Measurements from ENCODE around the gene MMP2. TPM values are rescaled to one million over a fixed set of nuclear protein-coding genes. Genes with fewer than 3 reads are reported as not detected.

Gene MMP2
- total RNA-seq, 1 experiment from 2014 or later: 0.51 TPM

DNA sequence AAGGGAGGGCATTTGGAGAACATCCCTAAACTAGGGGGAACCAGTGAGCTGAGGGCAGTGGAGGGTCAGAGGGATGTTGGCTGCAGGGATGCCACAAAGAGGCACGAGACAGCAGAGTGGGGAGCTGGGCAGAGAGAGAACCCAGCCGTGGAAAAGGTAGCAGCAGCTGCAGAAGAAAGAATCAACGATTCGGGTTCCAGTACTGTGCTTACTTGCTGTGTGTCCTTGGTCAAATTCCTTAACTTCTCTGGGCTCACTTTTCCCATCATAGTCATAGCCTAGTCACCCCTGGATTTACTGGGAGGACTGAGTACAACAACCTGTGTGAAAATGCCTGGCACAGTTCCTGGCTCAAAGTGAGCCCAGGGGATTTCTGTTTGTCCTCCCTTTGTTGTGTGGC lies 12.8 kb upstream of the MMP2 start:
- no peak for DNase-seq (ENCODE audit: low read depth)
- in situ Hi-C loops (cut with HindIII; ENCODE audit: low pct_unique_long_range_greater_than_20kb, low sequenced_read_pairs): no loop called here

GRCh38 chr16:55467898-55468297 lies 11.1 kb upstream of the MMP2 start:
- no peak for DNase-seq (ENCODE audit: low read depth)
- in situ Hi-C loops (cut with HindIII; ENCODE audit: low pct_unique_long_range_greater_than_20kb, low sequenced_read_pairs): no loop called here

DNA sequence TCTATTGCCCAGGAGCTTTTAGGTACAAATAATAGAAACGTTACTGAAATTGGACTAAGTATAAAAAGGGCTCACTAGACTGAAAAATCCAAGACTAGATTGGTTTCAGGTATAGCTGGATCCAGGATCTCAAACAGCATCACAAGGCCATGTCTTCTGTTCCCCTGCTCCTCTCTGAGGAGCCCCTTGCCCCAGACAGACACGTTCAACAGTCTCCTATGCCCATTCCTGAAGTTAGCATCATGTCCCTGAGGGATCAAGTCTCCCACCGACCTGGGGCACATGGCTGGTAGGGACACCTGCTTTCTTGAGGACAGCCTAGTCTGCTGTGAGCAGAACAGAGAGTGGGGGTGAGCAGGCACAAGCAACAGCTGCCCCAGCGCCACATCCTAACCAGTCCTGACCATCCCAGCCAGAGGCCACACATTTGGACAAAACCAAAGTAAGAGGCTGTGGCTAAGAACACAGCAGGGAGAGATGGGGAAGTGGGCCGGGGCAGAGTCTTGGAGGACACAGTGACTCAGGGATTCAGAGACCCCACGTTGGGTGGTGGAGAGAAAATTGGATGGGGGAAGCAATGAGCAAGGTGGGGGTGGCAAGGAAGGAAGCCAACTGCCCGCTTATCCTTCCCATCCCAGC lies 10.5 kb upstream of the MMP2 start:
- in situ Hi-C loops (cut with HindIII; ENCODE audit: low pct_unique_long_range_greater_than_20kb, low sequenced_read_pairs): no loop called here
- no peak for DNase-seq (ENCODE audit: low read depth)

DNA sequence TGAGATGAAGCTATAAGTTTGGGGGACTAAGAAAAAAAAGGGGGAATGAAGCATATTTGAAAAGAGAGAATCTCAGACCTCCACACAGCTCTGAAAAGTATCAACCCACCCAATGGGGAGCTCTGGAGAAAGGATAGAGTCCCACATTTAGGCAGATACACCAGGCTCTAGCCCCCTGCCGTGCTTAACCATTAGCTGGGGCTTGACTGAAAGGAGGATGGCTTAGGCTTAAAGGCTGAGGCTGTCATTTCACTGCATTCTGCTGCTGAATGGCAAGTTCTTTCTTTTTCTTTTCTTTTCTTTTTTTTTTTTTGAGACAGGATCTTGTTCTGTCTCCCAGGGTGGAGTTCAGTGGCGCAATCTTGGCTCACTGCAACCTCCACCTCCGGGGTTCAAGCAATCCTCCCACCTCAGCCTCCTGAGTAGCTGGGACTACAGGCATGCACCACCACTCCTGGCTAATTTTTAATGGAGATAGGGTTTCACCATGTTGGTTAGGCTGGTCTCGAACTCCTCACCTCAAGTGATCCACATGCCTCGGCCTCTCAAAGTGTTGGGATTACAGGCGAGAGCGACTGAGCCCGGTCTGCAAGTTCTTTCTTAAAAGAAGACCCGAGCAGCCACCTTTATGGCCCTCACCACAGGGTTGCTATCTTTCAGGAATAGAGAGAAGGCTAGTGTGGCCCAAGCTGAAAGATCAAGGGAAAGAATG lies 9.0 kb upstream of the MMP2 start:
- in situ Hi-C loops (cut with HindIII; ENCODE audit: low pct_unique_long_range_greater_than_20kb, low sequenced_read_pairs): no loop called here
- no peak for DNase-seq (ENCODE audit: low read depth)

DNA sequence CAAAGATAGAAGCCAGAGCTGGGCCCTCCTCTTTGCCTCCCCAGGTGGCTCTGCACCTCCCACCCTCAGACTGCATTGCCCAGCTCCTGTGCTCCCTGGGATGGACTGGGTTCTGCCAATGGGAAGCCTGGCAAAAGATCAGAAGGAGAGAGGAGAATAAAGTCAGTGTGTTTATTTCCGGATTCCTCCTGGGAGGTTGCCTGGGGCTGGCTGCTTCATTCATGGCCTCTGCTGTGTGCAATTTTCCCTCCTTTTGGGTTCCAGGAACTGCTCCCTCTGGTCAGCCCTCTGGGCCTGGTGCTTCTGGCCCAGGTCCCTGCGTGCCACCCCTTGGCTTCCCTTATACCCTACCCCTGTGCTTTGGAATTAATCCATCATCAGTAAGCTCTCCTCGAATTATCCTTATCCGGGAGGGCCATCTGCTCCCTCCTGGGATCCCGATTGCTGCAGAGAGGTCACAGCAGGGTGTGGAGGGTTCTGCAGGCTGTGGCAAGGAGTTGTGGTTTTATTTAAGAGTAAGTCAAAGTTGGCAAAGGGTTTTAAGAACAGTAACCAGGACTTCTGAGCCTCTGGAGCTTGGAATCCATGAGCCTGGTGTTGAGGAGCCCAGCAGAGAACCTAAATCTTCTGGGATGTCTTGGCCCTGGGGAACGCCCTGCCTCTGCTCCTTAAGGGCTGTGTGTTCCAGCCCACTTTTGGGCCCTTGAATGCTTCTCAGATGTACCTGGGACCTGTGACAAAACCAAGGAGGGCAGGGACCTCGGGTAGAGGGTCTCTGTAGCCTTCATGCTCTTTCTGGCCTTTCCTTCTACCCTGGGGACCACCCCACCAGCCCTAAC lies 8.2 kb upstream of the MMP2 start:
- in situ Hi-C loops (cut with HindIII; ENCODE audit: low pct_unique_long_range_greater_than_20kb, low sequenced_read_pairs): no loop called here
- DNase-seq (ENCODE audit: low read depth): no peak

DNA sequence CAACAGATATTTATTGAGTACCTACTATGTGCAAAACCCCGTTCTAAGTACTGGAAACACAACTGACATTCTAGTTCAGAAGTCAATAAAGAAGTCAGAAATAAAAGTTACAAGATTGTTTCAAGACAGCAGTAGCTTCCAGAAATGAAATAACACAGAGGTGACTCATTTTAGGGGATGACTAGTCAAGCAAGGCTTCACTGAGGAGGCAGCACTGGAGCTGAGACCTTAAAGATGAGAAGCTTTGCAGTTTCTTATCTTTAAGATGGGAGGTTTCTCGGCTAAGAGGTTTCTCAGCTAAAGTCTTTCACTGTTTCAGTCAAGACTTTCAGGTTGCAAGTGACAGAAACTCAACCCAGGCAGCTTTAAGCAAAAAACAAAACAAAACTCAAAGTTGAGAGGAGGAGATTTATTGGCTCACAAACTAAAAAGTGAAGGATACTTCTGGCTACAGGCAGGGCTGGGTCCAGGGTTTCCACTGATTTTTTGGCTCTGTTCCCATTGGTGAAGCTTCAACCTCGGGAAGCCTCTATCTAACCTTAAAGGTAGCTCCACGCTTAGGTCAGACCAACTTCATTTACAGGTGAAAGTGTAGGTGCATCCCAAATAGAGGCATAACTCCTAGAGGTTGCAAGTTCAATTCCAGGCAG lies 7.4 kb upstream of the MMP2 start:
- in situ Hi-C loops (cut with HindIII; ENCODE audit: low pct_unique_long_range_greater_than_20kb, low sequenced_read_pairs): no loop called here
- DNase-seq (ENCODE audit: low read depth): peak; percentile 58

DNA sequence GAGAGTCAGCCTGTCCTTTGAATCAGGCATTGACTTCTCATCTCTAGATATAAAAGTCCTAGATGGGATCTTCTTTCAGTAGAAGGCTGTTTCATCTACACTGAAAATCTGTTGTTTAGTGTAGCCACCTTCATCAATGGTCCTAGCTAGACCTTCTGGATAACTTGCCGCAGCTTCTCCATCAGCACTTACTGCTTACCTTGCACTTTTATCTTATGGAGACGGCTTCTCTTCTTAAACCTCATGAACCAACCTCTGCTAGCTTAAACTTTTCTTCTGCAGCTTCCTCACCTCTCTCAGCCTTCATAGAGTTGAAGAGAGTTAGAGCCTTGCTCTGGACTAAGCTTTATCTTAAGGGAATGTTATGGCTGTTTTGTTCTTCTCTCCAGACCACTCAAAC lies 5.4 kb upstream of the MMP2 start:
- no peak for DNase-seq (ENCODE audit: low read depth)
- in situ Hi-C loops (cut with HindIII; ENCODE audit: low pct_unique_long_range_greater_than_20kb, low sequenced_read_pairs): no loop called here

- in situ Hi-C loops (cut with HindIII; ENCODE audit: low pct_unique_long_range_greater_than_20kb, low sequenced_read_pairs): no loop called here
- DNase-seq (ENCODE audit: low read depth): no peak
Measured at GRCh38 chr16:55474821-55475220, 4.2 kb upstream of the MMP2 start.

DNA sequence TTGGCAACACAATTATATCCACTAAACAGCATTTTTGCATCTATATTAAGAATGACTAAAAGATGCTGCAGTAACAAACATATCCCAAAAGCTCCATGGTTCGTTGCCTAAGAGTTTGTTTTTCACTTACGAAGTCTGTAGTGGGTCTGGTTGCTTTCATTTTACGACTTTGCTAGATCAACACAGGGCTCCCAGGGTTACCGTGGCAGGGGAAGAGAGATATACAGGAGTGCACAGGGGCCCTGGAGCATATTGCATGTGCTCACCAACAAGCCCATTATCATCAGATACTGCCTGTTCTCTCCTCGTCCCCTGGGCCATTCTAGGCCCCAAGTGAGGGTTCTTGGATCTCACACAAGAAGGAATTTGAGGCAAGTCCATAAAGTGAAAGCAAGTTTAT lies 3.1 kb upstream of the MMP2 start:
- no peak for DNase-seq (ENCODE audit: low read depth)
- in situ Hi-C loops (cut with HindIII; ENCODE audit: low pct_unique_long_range_greater_than_20kb, low sequenced_read_pairs): no loop called here

GRCh38 chr16:55476625-55477533 lies 2.1 kb upstream of the MMP2 start:
- no peak for DNase-seq (ENCODE audit: low read depth)
- in situ Hi-C loops (cut with HindIII; ENCODE audit: low pct_unique_long_range_greater_than_20kb, low sequenced_read_pairs): no loop called here

GRCh38 chr16:55477736-55478135 lies 1.3 kb upstream of the MMP2 start:
- DNase-seq (ENCODE audit: low read depth): no peak

DNA sequence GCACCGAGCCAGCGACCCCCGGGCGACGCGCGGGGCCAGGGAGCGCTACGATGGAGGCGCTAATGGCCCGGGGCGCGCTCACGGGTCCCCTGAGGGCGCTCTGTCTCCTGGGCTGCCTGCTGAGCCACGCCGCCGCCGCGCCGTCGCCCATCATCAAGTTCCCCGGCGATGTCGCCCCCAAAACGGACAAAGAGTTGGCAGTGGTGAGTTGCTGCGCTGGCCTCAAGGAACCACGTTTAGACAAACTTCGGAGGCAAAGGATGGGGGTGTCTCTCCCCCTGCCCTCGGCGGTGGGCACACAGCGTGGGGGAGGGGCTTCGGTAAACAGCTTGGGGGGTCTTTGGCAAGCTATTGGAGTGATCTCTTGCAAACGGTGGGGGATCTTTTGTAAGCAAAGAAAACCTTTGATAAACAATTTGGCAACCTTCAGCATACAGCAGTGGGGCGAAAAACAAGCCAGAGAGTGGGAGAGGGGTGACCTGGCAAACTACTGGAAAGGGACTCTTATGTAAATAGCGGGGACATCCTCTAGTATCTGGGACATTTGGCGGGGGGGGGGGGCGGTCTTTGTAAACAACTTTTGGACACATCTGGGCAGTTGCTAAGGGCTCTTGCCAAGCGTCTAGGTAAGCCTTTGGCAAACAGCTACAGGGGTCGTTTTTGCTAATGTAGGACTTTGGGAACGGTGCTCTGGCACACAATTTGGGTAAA lies 587 bp downstream of the MMP2 start:
- in situ Hi-C loops (cut with HindIII; ENCODE audit: low pct_unique_long_range_greater_than_20kb, low sequenced_read_pairs): no loop called here
- DNase-seq (ENCODE audit: low read depth): no peak

More at GRCh38 chr16:55477736-55478135, 1.3 kb upstream of the MMP2 start:
- in situ Hi-C loops (cut with HindIII; ENCODE audit: low pct_unique_long_range_greater_than_20kb, low sequenced_read_pairs): no loop called here

- no peak for DNase-seq (ENCODE audit: low read depth)
- in situ Hi-C loops (cut with HindIII; ENCODE audit: low pct_unique_long_range_greater_than_20kb, low sequenced_read_pairs): no loop called here
Measured at GRCh38 chr16:55480228-55480655, 1.2 kb downstream of the MMP2 start.

- in situ Hi-C loops (cut with HindIII; ENCODE audit: low pct_unique_long_range_greater_than_20kb, low sequenced_read_pairs): no loop called here
- DNase-seq (ENCODE audit: low read depth): no peak
Measured at GRCh38 chr16:55481023-55481422, 2.0 kb downstream of the MMP2 start.

DNA sequence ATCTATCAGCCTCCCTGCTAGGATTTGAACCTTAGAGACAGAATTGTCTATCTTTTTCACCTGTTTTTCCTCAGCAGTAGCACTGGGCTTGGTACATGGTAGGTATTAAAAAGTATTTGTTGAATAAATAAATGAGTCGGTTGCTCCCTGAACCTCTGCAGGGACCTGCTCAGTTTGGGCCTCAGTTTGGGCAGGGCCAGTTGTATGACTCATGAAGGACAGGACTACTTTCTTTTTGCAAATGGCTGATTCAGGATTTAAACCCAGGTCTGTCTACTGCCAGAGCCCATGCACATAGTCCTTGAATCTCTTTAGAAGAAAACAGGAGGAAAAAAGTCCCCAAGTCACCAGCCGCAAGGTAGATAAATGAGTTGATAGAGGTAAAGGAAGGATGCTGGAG lies 3.1 kb downstream of the MMP2 start:
- in situ Hi-C loops (cut with HindIII; ENCODE audit: low pct_unique_long_range_greater_than_20kb, low sequenced_read_pairs): no loop called here
- DNase-seq (ENCODE audit: low read depth): no peak

DNA sequence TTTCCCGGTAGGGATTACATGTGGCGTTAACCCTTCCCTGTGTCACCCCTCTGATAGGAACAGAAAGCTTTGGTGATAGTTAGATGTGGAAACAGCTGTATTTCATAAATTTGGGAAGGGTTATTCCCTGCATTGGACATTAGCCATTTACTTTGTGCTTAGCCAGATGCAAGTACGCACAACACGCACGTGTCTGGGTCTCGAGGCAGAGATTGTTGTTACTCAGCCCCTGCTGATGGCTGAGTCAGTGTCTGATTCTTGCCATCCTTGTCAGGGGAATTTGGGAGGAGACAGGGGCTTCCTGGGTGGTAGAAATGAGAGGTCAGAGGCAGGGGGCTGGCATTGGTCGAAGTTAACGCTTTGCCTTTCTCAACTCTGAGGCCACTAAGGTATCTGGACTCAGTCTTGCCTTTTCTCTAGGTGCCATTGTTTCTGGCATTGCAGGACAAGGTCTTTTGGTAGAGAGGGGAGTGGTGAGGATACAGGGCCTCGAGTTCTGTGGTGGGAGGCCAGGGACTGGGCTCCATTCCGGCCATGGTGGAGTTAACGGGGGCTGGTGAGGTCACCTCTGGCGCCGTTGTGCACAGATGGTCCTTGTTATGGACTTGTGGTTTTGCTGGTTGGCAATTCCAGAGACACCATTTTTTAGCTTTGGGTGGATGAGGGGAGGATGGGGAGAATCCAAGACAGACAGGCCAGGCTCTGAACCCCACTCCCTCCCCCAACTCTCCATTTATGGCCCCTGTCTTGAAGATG lies 8.2 kb downstream of the MMP2 start:
- DNase-seq (ENCODE audit: low read depth): no peak
- in situ Hi-C loops (cut with HindIII; ENCODE audit: low pct_unique_long_range_greater_than_20kb, low sequenced_read_pairs): no loop called here

- in situ Hi-C loops (cut with HindIII; ENCODE audit: low pct_unique_long_range_greater_than_20kb, low sequenced_read_pairs): no loop called here
- DNase-seq (ENCODE audit: low read depth): no peak
Measured at GRCh38 chr16:55488306-55488705, 9.3 kb downstream of the MMP2 start.
